Hepatocyte (in vitro differentiated cells): ENCODE measurements around the gene CHKA. TPM values are rescaled to one million over a fixed set of nuclear protein-coding genes. Genes with fewer than 3 reads are reported as not detected.
A peak's percentile ranks its signal among the peaks of the same experiment; 100 is the strongest.

Experiments
- DNase-seq: peaks from one replicate; pipeline ENCODE4 v3.0.0-alpha.2; 2016; ENCODE audit warnings: low spot score
- H2AFZ ChIP-seq: fragments of 200-600 bp; sonication (generic); 2 replicates; pipeline ENCODE4 v1.6.0; 2016; ENCODE audit warnings: antibody characterized with exemption, mild to moderate bottlenecking
- H3K27ac ChIP-seq: fragments of 200-600 bp; sonication (generic); 2 replicates; pipeline ENCODE4 v1.5.1; 2016; ENCODE audit warnings: mild to moderate bottlenecking
- H3K27me3 ChIP-seq: fragments of 200-600 bp; sonication (generic); 2 replicates; pipeline ENCODE4 v1.6.1; 2016
- H3K36me3 ChIP-seq: fragments of 200-600 bp; sonication (generic); replicated peaks from 2 replicates; pipeline ENCODE4 v1.5.1; 2016; ENCODE audit warnings: low read depth; ENCODE audit not compliant: insufficient read depth
- H3K4me1 ChIP-seq: fragments of 200-600 bp; sonication (generic); 2 replicates; pipeline ENCODE4 v1.5.1; 2016; ENCODE audit warnings: mild to moderate bottlenecking, moderate library complexity; ENCODE audit not compliant: insufficient read depth
- H3K4me2 ChIP-seq: fragments of 200-600 bp; sonication (generic); 2 replicates; pipeline ENCODE4 v1.6.0; 2016
- H3K4me3 ChIP-seq: fragments of 200-600 bp; sonication (generic); 2 replicates; pipeline ENCODE4 v1.5.1; 2016; ENCODE audit warnings: mild to moderate bottlenecking
- H3K79me2 ChIP-seq: fragments of 200-600 bp; sonication (generic); 2 replicates; pipeline ENCODE4 v1.6.0; 2017; ENCODE audit warnings: mild to moderate bottlenecking
- H3K9me2 ChIP-seq: fragments of 200-600 bp; sonication (generic); replicated peaks from 2 replicates; pipeline ENCODE4 v1.6.0; 2017; ENCODE audit warnings: mild to moderate bottlenecking; ENCODE audit not compliant: insufficient read depth
- H3K9me3 ChIP-seq: fragments of 200-600 bp; sonication (generic); 2 replicates; pipeline ENCODE4 v1.5.1; 2016; ENCODE audit warnings: low read depth, mild to moderate bottlenecking
- H4K20me1 ChIP-seq: fragments of 200-600 bp; sonication (generic); 2 replicates; pipeline ENCODE4 v1.6.0; 2016; ENCODE audit warnings: mild to moderate bottlenecking; ENCODE audit not compliant: insufficient read depth, poor library complexity, severe bottlenecking
- EZH2 ChIP-seq: fragments of 200-600 bp; sonication (generic); IDR thresholded peaks from 2 replicates; pipeline ENCODE4 v1.6.1; 2016; ENCODE audit warnings: antibody characterized with exemption, mild to moderate bottlenecking, borderline replicate concordance
- EZH2phosphoT487 ChIP-seq: fragments of 200-600 bp; sonication (generic); IDR thresholded peaks from one replicate; pipeline ENCODE4 v1.6.1; 2018; ENCODE audit warnings: antibody characterized with exemption, mild to moderate bottlenecking, low read depth, moderate library complexity; ENCODE audit not compliant: unreplicated experiment, severe bottlenecking
- WGBS: methylation state at CpG from one replicate; pipeline ENCODE4 v1.1.6; 2016; ENCODE audit warnings: low lambda C conversion rate; ENCODE audit errors: missing lambda C conversion rate; 5-methylcytosine and 5-hydroxymethylcytosine counted together
- polyA plus RNA-seq: library from polyadenylated mRNA; unstranded; fragments of >200 nt; fragmentation: Nextera tagmentation; extraction: Ambion mirVana; gene quantifications from 2 replicates; pipeline ENCODE4 v1.2.1, GENCODE V29; 2016
- total RNA-seq: library from RNA; depleted of rRNA; stranded (reverse); fragments of >200 nt; gene quantifications from 2 replicates; pipeline ENCODE4 v1.2.3, GENCODE V29; 2014
- TF ChIP-seq, protein P1 (sequence below): fragments of 200-600 bp; sonication (generic); IDR thresholded peaks from 2 replicates; pipeline ENCODE4 v1.5.1; 2016; ENCODE audit warnings: antibody characterized with exemption, mild to moderate bottlenecking; ENCODE audit not compliant: poor library complexity

CHKA gene
- total and polyA plus RNA-seq, 2 experiments from 2014 or later, result 70.0 to 117 TPM

DNA sequence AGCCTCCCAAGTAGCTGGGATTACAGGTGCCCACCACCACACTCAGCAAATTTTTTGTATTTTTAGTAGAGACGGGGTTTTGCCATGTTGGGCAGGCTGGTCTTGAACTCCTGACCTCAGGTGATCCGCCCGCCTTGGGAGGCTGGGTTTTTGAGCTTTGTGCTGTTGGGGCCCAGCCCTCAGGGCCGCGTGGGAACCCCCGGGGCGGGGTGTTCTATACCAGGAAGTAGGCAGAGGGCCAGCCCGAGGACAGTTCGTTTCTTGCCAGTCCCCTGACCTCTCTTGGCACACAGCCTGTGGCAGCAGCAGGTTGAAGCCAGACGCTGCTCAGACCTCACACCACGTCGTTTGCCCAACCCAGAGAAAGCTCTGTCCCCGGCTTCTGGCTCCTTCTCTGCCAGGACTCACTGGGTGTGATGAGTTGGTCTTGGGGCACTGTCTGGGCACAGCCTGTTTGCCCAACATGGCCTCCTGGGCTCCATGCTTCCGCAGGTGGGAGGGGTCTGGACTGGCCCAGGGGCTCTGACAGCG is 24.9 kb upstream of the CHKA start:
- Histone ChIP-seq H3K27ac (peak overlapping the region; percentile 75), H3K27me3 (no peaks in the 10 kb centered on the region), H3K79me2 (no peaks in the 10 kb centered on the region), H3K9me3 (no peaks in the 10 kb centered on the region), H3K9me2 (no peaks in the 10 kb centered on the region), H3K4me3 (no peak overlapping the region), H3K4me1 (peaks cover 26% of the 10 kb centered on the region), H4K20me1 (no peaks in the 10 kb centered on the region), H2AFZ (no peak overlapping the region), H3K36me3 (no peaks in the 10 kb centered on the region), H3K4me2 (no peak overlapping the region)
- TF ChIP-seq, protein P1, sequence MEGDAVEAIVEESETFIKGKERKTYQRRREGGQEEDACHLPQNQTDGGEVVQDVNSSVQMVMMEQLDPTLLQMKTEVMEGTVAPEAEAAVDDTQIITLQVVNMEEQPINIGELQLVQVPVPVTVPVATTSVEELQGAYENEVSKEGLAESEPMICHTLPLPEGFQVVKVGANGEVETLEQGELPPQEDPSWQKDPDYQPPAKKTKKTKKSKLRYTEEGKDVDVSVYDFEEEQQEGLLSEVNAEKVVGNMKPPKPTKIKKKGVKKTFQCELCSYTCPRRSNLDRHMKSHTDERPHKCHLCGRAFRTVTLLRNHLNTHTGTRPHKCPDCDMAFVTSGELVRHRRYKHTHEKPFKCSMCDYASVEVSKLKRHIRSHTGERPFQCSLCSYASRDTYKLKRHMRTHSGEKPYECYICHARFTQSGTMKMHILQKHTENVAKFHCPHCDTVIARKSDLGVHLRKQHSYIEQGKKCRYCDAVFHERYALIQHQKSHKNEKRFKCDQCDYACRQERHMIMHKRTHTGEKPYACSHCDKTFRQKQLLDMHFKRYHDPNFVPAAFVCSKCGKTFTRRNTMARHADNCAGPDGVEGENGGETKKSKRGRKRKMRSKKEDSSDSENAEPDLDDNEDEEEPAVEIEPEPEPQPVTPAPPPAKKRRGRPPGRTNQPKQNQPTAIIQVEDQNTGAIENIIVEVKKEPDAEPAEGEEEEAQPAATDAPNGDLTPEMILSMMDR, result no peak
- TF ChIP-seq EZH2phosphoT487, result no peak
- TF ChIP-seq EZH2, result no peak
- 82% methylated on average over 15 of the region's 15 CpGs for WGBS
- DNase-seq, result peak; percentile 67

DNA sequence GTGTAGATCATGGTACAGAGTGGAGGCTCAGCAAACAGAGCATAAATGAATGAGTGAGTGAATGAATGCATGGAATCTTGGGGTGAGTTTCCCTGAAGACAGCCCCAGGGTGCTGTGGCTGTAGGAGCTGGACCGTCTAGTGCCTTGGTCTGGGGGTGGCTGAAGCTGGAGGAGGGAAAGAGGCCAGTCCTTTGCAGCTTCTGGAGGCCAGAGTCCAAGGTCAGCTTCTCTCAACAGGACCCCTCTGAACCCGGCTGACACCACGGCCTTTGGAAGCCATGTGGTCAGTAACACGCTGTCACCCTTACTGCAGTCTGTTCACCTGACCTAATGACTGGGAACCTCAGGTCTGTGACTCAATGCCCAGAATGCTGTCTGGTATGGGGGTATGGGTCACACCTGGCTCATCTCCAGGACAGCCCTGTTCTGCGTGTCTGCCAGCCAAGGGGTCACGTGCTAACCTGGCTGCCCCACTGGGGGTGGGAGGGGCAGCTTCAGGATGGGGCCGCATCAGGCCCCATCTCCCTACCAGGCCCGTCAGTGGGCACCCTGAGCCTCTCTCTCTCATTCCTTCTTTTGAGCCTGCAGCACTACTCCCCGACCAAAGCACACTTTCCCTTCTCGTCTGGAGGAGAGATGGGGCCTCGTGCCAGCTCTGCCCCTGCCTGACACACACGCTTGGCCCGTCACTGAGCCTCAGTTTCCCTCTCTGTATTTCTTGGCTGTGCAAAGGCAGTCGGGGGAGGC is 24.1 kb upstream of the CHKA start:
- peak; percentile 58 for DNase-seq
- Histone ChIP-seq H3K27me3 (no peaks in the 10 kb centered on the region), H4K20me1 (no peaks in the 10 kb centered on the region), H2AFZ (no peak overlapping the region), H3K9me2 (no peaks in the 10 kb centered on the region), H3K9me3 (no peaks in the 10 kb centered on the region), H3K4me1 (peaks cover 25% of the 10 kb centered on the region), H3K4me3 (no peak overlapping the region), H3K36me3 (no peaks in the 10 kb centered on the region), H3K4me2 (no peak overlapping the region), H3K27ac (peak overlapping the region; percentile 75), H3K79me2 (no peaks in the 10 kb centered on the region)
- TF ChIP-seq EZH2, result no peak
- no peak for TF ChIP-seq EZH2phosphoT487
- TF ChIP-seq, protein P1, result no peak
- 84% methylated on average over 14 of the region's 14 CpGs for WGBS

DNA sequence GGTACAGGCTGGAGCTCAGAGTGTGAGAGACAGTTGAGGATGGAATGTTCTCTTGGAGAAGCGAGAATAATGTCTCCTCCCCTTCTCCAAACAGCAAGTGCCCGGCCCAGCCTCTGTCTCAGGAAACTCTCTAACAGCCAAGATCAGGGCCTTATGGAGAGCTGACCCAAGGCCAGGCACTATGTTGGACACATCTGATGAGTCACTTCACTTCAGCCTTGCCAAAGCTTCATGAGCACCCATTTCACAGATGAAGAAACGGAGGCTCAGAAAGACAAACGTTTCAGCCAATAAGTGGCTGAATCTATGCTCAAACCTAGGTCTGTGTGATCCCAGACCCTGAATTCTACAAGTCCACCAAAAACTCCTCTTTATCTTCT is 22.1 kb upstream of the CHKA start:
- 91% methylated on average over 4 of the region's 4 CpGs for WGBS
- Histone ChIP-seq H3K4me3 (no peak overlapping the region), H3K4me1 (peaks cover 21% of the 10 kb centered on the region), H3K36me3 (no peaks in the 10 kb centered on the region), H3K27ac (no peak overlapping the region), H3K27me3 (no peaks in the 10 kb centered on the region), H4K20me1 (no peaks in the 10 kb centered on the region), H3K9me3 (no peaks in the 10 kb centered on the region), H2AFZ (no peak overlapping the region), H3K79me2 (no peaks in the 10 kb centered on the region), H3K9me2 (no peaks in the 10 kb centered on the region), H3K4me2 (no peak overlapping the region)
- DNase-seq, result no peak
- TF ChIP-seq, protein P1, result no peak
- TF ChIP-seq EZH2 (no peak), EZH2phosphoT487 (no peak)
